Endothelial cell of hepatic sinusoid (primary cell): ENCODE data around the gene LRP11.
"Not testable (repeated sequence)": the region's sequence is repeated elsewhere in the genome, so short reads cannot be mapped to it uniquely, and the experiment has no call there.

ENCODE experiments used
- in situ Hi-C: cut with HindIII; loops from 2 replicates; pipeline ENCODE4 v1.10.0; 2017; ENCODE audit warnings: low sequenced_read_pairs

Gene LRP11

DNA sequence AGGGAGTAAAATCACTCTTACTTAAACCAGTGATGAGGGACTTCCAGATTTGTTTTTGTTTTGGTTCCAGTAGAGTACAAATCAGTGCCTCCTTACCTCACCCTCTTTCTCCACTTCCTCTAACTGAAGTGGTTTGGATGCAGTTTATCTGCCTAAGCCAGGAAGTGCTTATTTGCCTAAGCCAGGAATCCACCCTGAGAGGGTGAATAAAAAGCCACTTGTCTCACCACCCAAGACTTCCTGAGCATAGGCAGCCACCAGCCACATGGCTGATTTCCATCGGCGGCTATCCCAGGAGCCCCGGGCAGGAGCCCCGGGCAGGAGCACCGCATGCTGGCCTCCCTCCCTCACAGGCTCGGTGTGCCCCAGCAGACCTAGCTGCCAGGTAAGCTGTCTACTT is 12.0 kb downstream of the LRP11 start:
- in situ Hi-C loops: no loop called here

DNA sequence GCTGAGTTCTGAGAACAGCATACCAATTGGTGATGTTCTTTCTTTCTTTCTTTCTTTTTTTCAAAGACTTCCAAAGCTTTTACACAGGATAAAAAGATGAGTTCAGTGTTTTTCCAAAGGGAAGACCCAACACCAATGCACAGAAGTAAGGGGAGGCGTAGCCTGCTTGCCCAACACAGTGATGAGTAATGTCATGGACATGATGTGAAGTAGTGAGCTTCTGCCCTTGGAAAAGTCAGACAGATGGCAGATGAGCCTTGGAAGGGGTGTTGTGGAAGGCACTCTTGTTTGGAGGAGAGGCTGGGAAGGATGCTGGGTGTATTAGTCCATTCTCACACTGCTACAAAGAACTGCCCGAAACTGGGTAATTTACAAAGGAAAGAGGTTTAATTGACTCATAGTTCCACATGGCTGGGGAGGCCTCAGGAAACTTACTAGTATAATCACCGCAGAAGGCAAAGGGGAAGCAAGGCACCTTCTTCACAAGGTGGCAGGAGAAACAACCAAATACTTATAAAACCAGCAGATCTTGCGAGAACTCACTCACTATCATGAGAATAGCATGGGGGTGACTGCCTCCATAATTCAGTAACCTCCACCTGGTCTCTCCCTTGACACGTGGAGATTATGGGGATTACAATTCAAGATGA is 12.6 kb downstream of the LRP11 start:
- in situ Hi-C loops: no loop called here

DNA sequence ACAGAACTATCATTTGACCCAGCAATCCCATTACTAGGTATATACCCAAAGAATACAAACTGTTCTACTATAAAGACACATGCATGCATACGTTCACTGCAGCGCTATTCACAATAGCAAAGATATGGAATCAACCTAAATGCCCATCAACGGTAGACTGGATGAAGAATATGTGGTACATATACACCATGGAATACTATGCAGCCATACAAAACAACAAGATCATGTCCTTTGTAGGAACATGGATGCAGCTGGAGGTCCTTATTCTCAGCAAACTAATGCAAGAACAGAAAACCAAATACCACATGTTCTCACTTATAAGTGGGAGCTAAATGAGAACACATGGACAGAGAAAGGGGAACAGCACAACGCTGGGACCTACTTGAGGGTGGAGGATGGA is 15.8 kb downstream of the LRP11 start:
- in situ Hi-C loops: not testable (repeated sequence)

DNA sequence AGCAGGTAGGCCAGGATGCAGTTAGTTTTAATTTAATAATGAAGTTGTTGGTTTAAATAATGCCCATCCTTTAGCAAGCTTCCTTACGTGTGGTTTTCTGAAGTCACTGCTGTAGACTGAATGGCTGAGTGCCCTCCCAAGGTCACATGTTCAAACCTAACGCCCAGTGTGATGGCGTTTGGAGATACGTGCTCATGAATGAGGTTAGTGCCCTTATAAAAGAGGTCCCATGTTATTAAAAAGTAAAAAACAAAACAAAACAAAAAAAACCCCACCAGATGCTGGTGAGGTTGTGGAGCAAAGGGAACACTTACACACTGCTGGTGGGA is 16.3 kb downstream of the LRP11 start:
- in situ Hi-C loops: no loop called here

DNA sequence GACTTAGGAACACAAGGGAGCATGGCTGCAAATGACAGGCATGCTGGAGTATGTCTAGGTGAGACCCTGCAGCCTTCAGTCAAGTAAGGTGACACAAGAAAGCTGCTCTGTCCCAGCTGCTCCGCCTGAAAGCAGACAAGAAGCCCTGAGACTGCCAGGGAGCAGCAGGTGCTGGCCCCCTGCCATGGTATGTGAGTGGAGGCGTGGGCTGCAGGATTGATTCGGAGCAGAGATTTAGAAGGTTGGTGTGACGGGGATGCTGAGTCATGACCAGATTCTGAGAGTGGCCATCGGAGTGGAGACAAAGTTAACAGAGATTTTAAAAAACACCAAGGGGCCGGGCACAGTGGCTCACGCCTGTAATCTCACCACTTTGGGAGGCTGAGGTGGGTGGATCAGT is 17.8 kb downstream of the LRP11 start:
- in situ Hi-C loops: no loop called here

DNA sequence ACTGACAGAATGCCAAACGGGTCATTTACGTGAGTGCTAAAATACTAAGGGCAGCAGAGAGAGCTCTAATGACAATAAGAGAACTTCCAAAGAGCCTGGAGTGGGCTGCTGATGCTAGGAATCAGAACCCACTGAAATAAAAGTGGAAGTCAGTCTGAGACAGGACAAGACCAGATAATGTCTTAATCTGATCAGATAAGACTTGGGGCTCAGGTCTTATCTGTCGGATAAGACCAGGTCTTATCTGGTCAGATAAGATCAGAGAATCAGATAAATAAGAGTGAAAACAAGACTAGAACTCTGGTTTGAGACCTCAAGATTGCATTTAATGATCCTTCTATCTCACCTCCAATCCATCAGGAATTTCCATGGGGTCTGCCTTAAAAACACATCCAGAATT is 18.6 kb downstream of the LRP11 start:
- in situ Hi-C loops: no loop called here

DNA sequence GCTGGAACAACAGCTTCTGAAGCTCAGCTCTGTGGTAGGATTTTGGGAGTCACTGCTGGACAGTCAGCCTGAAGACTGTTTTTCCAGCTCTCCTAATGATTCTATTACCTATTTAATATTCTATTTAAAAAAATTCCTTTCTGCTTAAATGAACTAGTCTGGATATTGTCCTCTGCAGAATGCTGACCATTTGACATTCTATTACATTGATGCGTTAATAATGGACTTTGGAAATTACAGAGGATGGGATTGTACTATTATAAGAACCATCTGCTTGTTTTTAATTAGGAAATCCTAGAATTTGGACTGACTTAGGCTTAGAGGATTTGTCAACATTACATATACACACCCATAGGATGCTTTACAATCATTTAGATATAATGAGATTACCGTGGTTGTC is 19.7 kb downstream of the LRP11 start:
- in situ Hi-C loops: no loop called here

DNA sequence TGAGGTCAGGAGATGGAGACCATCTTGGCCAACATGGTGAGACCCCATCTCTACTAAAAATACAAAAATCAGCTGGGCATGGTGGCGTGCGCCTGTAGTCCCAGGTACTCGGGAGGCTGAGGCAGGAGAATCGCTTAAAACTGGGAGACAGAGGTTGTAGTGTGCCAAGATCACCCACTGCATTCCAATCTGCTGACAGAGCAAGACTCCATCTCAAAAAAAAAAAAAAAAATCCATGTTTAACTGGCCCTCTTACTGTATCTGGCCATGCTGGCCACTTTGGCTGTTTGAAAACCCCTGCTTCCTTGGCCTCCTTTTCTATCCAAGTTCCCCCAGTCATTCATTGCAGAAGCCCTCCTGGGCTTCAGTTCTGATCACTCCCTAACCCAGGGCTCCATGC is 20.1 kb downstream of the LRP11 start:
- in situ Hi-C loops: not testable (repeated sequence)

DNA sequence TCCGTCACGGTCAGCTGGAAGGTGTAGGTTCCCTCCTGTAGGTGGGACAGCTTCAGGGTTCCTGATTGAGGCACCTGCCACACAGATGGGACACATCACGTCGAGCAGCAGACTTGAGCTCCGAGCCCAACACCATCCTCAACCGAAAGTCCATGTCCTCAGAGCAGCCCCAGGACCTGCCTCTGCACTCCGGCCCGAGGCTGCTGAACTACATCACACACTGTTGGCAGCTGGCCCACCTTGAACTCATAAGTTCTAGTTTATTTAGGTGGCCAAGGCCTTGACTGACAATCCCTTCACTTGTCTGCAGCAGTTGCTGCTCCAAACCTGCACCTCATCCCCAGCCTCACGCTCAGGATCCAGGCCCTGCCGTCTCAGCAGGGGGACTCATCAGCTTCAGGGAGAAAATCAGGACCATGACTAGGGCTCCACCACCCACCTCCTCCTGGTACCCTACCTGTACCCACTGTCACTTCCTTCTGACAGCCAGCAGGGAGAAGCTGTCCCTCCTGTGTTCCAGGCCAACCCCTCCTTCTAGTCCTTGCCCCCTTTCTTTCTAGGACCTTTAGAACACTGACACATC is 21.0 kb downstream of the LRP11 start:
- in situ Hi-C loops: no loop called here

DNA sequence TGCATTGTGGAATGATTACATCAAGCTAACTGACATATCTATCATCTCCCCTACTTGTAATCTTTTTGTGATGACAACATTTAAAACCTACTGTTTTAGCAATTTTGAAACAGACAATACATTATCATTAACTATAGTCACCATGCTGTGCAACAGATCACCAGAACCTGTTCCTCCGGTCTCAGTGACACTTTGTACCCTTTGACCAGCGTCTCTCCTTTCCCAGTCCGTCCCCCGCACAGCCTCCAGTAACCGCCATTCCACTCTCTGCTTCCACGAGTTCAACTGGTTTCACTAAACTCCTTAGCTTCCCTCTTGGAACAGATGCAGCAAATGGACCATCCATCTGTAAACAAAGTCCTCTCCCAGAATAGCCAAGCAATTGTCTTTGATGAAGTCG is 21.8 kb downstream of the LRP11 start:
- in situ Hi-C loops: no loop called here

DNA sequence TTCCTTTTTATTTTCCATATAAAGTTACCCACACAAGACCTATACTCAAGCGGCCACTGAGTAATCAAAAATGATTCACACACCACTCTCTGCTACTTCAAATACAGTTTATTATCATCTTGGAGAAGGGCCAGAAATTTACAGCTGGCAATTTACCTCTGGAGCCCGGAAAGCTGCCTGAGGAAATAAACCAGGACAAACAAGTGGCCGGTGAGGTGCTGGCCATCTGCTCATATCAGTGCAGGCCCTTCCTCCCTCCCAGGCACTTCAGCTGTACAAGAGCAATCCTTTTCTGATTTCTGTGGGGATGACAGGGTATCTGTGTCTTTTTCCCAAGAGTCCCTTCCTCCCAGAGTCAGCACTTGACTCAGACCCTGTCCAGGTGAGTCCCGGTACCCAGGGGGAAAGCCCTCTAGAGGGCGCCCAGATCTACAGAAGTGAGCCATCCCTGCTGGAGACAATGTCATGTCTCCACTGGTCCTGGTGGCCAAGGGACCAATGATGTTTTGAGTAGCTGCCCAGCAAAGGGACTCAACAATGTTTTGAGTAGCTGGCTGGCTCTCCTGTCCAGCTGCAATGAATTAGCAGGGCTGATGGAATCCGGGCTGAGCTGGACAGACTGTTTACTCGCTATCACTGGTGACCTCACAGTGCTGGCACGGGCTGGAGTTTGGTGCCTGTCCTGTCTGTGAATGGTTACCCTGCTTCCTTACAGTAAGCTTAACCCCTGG is 23.6 kb downstream of the LRP11 start:
- in situ Hi-C loops: no loop called here

DNA sequence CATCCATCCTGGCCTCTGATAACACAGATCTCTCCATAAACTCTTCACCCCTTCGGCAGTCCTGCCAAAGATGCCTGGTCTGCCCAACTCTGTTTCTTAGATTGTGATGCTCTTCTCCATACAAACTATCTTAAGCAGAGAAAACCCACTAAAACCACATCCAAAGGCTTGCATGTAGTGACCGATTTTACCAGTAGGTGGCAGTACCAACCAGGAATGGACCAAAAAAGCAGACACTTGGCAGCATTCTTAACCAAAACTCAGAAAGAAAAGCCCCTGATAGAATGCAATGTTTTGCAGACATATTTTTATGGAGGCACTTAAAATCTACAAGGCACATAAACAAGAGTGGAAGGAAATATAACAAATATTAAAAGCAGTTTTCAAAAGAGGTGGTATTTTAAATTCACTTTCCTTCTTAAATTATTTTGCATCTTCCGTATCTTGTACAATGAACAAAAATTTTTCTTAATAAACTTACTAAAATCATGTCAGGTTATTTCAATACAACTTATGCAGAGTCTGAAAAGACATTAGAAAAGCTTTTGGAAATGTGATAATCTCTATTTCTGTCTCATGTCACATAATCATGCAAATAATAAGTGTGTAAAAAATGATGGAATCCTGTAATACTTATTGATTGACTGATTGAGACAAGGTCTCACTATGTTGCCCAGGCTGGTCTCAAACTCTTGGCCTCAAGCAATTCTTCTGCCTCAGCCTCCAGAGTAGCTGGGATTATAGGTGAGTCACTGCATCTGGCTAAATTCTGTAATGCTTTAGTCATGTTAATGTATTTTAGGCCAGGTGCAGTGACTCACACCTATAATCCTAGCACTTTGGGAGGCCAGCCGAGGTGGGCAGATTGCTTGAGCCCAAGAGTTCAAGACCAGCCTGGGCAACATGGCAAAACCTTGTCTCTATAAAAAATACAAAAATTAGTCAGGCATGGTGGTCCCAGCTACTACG is 29.4 kb downstream of the LRP11 start:
- in situ Hi-C loops: no loop called here

DNA sequence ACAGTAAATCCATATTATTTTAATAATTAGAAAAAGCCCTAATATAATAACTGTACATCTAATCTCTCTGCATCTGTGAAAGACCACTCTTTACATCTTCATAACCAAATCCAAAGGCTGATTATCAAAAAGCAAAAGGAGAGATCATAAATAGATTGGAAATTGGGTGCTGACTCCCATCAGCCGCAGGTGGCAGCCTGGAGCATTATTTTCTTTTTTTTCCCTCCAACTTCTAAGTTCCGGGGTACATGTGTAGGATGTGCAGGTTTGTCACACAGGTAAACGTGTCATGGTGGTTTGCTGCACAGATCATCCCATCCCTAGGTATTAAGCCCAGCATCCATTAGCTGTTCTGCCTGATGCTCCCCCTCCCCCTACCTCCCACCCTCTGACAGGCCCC is 30.5 kb downstream of the LRP11 start:
- in situ Hi-C loops: no loop called here

DNA sequence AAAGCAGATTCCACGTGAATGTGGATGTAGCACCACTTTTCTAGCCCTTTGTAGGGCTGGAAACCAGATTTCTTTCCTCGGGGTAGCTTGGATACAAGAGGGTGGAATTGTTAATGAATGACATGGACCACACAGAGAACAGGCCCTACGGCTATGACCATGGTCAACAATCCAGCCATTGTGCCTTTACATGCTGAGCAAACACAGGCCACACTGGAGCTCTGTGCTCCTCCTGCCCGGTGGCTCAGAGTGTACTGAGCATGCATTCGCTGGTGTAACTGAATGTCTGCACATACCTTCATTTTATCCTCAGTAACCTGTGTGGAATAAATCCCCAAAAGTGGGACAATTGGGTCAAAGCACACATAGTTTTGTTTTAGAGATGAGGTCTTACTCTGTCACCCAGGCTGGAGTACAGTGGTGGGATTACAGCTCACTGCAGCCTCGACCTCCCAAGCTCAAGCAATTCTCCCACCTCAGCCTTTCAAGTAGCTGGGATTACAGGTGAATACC is 32.8 kb downstream of the LRP11 start:
- in situ Hi-C loops: no loop called here

DNA sequence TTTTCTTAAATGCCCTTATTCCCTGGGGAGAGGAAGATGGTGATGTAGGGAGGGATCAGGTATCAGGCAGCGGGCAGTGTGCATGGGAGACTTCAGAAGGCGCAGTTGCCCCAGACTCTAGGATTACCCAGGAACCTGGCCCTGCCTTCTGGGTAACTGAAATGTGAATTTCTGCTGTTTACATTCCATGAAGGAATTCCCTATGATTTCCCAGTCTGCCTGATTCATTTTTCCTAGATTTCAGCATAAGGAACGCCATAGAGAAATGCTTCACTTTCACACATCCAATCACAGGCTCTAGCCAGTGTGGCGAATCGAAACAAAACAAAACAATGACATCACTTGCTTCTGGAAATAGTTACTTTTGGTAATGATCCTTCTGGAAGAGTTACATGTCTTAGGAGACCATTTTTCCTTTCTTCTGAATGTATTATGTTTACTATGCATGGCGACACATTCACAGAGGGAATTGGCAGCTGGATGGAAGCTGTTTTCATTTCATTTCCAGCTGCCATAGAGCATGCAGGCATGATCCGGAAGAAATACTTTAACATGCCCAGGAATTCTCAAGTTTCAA is 33.3 kb downstream of the LRP11 start:
- in situ Hi-C loops: no loop called here

DNA sequence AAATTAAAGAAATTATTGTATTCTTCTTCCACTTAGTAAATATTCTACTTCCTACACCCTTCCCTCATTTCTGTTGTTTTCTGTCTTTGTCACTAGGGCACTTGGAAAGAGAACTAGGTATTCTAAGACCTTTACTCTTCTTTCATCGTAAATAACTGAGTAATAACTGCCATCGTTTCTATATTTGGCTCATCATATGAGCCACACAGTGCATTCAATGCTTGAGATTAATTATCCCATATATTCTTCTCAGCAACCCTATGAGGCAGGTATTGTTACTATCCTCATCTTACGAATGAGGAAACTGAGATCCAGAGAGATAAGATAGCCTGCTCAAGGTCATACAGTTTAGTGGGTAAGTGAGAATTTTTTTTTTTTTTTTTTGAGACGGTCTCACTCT is 38.9 kb downstream of the LRP11 start:
- in situ Hi-C loops: no loop called here

DNA sequence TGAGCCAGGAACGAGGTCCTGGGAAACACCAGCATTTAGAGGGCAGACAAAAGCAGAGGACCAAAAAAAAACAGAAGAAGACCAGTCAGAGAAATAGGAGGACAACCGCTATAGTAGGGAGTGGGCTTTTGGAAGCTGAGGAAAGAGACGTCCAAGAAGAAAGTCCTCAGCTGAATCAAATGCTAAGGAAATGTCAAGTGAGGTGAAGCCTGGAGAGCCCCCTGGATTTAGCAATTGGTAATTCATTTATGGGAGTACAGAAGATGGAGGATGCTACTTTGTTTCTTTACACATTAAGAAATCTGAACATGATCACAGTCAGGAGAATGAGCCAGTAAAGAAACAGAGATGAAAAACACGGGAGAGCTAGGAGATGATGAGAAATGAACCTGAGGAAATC is 41.1 kb downstream of the LRP11 start:
- in situ Hi-C loops: no loop called here

DNA sequence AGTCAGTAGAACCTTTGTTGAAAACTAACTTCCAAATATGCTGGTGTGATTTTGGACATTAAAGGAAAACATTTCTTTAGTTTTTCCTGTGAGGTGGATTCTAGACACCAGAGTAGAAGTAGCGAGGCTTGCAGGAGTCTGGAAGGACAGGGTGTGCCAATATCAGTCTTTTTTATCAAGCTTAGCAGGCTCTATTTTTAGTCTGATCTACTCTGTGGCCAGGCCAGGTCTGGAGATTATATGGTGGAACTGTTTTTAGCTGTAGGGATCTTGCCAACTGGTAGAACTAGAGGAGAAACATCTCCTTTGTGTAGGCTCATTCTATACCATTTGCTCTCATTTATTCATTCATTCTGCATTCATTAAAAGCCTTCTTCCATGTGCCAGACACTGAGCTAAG is 42.7 kb downstream of the LRP11 start:
- in situ Hi-C loops: no loop called here

DNA sequence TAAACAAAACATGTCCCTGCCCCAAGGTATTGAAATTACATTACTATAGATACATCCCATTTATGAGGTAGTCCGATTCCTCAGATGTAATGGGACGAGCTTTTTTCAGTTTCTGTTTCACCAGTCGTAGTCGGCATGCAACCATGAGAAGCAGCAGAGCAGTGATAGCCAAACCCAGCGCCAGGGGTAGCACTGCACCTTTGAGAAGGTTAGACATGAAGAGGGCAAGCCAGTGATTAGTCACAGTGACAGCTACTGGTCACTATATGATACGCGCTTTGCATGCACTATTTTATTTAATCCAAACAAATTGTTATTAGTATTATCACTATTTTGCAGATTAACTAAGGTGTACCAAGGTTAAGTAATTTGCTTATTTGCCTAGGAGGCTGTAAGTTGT is 43.7 kb downstream of the LRP11 start:
- in situ Hi-C loops: no loop called here

DNA sequence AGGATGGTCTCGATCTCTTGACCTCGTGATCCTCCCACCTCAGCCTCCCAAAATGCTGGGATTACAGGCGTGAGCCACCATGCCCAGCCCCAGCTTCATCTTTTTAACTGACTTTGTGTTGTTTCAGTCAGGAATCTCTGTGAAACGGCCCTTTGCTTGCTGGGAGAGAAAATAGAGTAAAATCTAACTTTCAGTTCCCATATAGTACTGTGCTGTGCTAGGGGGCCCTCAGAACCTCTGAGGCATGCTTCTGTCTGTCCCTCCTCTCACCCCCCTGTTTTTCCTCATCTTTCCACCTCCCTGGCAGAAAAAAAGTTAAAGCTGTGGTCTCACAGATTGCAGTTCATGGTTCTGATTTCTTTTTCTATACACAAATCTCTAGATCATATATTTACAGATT is 48.4 kb downstream of the LRP11 start:
- in situ Hi-C loops: no loop called here

DNA sequence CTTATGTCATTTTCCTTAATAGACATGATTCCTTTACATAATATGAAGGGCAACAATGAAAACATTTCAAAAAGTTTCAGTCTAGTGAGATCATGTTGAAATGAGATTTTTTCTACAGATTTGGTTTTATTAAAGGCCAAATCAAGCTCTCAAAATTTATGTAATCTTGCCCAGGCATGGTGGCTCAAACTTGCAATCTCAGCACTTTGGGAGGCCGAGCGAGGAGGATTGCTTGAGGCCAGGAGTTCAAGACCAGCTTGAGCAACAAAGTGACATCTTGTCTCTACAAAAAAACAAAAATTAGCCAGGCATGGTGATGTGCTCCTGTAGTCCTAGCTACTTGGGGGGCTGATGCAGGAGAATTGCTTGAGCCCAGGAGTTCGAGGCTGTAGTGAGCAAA is 50.8 kb downstream of the LRP11 start:
- in situ Hi-C loops: no loop called here
